GM12873 (cell line): ENCODE results near the gene ARSH.

Experiments
- TF ChIP-seq, protein P1 (sequence below): IDR thresholded peaks from 2 replicates; pipeline ENCODE4 v1.5.1; 2012; ENCODE audit warnings: low read depth, mild to moderate bottlenecking, moderate library complexity, low read length, control low read depth; ENCODE audit not compliant: insufficient read depth; ENCODE audit errors: missing control alignments

Gene ARSH

DNA sequence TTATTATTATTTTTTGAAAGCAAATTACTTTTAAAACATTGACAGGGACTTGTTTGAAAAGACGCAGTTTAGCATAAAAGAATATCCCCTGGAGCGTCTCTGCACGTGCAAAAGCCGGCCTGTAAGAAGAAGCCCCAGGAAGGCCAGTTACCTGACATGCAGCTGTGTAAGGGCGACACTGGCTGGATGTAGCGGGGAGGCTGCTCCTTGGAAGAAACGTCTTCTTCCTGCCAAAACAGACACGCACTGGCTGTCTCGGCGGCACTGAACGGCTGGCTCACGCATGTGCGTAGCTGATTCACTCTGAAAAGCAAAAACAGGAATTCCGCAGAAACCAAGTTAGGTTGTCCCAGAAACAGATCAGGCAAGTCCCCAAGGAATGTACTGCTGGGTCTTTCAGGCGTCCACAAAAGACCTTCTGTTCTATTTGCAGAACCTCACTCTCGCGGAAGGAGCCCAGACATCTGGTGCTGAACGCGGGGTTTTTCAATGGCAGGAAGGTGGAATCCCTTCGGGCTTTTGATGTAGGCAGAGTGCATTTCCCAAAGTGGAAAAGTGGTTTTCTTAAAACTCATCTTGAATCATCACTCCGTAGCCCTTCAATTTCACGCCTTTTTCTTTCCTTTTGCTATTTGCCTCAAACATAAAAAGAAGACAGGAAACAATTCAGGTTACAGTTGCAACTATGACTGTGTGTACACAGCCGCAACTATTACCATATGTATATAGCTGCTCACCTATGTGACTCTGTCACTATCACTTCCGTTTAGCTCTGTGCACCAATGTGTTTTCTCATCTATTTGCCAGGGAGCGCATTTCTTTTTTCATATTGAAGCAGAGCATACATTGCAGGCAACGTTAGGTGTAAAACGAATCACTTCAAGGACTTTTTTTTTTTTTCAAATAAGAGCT lies 38.1 kb upstream of the ARSH start:
- TF ChIP-seq, protein P1, sequence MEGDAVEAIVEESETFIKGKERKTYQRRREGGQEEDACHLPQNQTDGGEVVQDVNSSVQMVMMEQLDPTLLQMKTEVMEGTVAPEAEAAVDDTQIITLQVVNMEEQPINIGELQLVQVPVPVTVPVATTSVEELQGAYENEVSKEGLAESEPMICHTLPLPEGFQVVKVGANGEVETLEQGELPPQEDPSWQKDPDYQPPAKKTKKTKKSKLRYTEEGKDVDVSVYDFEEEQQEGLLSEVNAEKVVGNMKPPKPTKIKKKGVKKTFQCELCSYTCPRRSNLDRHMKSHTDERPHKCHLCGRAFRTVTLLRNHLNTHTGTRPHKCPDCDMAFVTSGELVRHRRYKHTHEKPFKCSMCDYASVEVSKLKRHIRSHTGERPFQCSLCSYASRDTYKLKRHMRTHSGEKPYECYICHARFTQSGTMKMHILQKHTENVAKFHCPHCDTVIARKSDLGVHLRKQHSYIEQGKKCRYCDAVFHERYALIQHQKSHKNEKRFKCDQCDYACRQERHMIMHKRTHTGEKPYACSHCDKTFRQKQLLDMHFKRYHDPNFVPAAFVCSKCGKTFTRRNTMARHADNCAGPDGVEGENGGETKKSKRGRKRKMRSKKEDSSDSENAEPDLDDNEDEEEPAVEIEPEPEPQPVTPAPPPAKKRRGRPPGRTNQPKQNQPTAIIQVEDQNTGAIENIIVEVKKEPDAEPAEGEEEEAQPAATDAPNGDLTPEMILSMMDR: no peak

DNA sequence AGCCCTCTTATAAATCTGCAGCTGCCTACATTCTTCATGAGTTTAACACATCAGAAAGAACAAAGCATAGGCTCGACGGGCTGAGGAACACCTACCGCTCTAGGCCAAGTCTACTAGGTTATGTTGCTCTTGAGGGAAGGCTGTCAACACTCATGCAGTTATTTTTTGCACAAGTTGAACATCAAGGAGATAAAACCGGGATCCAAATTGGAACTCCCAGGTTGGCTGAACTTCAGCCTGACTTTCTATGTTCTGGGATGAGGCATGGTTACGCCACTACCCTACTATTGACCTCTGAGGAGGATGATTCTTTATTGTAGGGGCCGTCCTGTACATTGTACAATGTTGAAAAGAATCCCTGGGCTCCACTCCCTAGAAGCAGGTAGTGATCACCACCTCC lies 37.3 kb upstream of the ARSH start:
- TF ChIP-seq, protein P1: no peak

DNA sequence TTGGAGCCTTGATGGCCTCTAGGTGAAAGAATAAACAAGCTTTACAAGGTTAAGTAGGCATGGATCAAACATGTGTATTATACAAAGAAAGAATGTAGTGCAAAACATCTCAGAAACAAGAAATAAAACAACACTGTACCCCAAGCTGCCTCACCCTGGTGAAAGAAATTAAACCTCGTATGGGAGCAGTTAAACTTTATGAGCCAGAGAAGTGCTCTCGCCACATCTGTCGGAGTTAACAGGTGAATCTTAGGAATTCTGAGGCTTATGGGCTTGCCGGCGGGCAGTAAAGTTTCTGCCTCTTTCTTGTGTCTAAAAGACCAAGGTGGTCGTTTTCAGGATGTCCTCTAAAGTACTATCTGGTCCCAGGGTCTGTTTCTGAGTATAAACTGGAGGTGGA lies 34.0 kb upstream of the ARSH start:
- TF ChIP-seq, protein P1: no peak

DNA sequence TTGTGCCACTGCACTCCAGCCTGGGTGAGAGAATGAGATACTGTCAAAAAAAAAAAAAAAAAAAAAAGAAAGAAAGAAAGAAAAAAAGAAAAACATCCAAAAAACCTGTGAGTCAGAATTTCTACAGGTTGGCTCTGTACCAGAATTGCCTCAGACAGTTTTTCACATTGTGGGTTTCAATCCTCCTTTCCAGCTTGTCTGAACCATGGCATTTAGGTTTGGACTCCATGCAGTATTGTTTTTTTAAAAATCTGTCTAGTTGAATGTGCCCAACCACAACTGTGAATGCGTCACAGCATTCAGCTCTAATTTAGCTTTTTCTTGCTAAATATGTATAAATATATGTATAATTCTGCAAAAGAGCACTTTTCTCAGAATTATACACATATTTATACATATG lies 31.4 kb upstream of the ARSH start:
- TF ChIP-seq, protein P1: no peak

DNA sequence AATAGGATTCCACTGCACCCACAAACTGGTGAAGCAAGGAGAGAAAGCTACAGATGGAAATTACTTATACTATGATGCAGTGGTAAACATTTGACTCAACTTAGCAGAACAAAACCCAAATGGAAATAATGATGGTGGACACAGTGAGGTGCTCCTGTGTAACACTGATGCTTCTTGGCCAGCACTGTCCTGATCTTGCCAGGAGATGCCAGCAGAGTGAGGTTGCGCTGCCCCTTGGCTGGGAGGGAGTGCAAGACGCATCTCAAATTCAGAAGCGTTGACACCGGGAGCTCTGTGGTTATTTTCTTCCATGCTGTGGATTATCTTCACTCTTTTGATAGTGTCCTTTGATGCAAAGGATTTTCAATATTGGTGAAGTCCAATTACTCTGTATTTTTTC lies 22.0 kb upstream of the ARSH start:
- TF ChIP-seq, protein P1: no peak

DNA sequence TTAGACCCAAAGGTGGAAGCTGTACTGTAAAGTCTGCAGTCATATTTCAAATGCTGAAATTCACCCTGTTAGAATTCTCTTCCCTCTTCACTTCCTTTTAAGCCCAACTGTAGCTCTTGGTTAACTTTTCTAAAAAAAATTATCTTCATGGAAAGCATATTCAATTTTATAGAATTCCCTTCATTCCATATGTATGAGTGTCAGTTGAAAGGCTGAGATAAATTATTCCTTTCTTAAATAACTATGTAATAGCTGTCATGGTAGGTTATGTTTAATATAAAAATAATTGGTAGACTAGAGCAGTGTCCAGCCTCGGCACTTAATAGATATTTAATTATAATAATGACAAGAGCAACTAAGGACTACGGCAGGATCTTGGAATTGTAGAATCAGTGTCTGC lies 16.8 kb upstream of the ARSH start:
- TF ChIP-seq, protein P1: no peak

DNA sequence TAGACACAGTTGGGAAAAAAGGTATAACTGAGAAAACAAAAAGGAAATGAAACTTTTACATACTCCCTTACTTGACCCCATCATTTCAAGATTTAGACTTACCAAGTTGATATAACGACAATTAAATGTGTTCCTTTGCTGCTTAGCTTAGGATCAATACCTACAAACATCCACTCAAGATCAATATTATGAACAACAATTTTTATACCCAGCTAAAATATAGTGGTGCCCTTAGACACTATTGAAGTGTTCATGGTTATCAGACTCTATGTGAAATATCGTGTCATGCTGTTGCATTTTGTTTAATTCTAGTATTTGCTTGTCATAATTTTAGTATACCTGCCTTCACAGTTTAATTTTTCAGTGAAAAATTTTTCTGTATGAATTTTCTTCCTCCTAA lies 4.2 kb downstream of the ARSH start:
- TF ChIP-seq, protein P1: no peak
